Measurements from ENCODE around the gene SCN1A. TPM values are rescaled to one million over a fixed set of nuclear protein-coding genes. Genes with fewer than 3 reads are reported as not detected.

Gene SCN1A
- total and polyA plus RNA-seq, 2 donors (not counting 3 experiments of a cell fraction or from before 2014, with no cell fraction given), result not detected

- Histone ChIP-seq H3K9ac (replicated peaks; ENCODE audit: extremely low read depth, insufficient read depth, low read length) (no peak overlapping the region), H3K36me3 (ENCODE audit: control insufficient read depth in 2 of 2, extremely low read depth in 1 of 2, insufficient read depth in 2 of 2, low read length in 2 of 2) (no peaks in the 10 kb centered on the region), H4K20me1 (replicated peaks; ENCODE audit: control insufficient read depth, extremely low read depth, insufficient read depth, low read length) (no peaks in the 10 kb centered on the region), H3K4me2 (ENCODE audit: insufficient read depth, low read length) (no peak overlapping the region), H3K27me3 (ENCODE audit: control insufficient read depth in 2 of 2, insufficient read depth in 2 of 2, low read length in 2 of 2) (no peaks in the 10 kb centered on the region), H3K9me3 (replicated peaks; ENCODE audit: control insufficient read depth, insufficient read depth, low read length) (no peaks in the 10 kb centered on the region), H3K9me1 (replicated peaks; ENCODE audit: control insufficient read depth, extremely low read depth, insufficient read depth, low read length) (no peaks in the 10 kb centered on the region), H3K79me2 (ENCODE audit: control insufficient read depth, insufficient read depth, low read length) (no peaks in the 10 kb centered on the region), H3K4me1 (ENCODE audit: control insufficient read depth, extremely low read depth, insufficient read depth, low read length) (no peaks in the 10 kb centered on the region), H3K27ac (ENCODE audit: insufficient read depth, low read depth, low read length) (no peak overlapping the region), H2AFZ (ENCODE audit: low read depth, low read length) (no peak overlapping the region), H3K4me3 (replicated peaks in 1 of 3; ENCODE audit: insufficient read depth in 1 of 3, low read depth in 1 of 3, low read length in 3 of 3) (no peak overlapping the region)
- CTCF ChIA-PET, result interaction anchor here (1.2 to 1.4 kb wide), 2 partner anchors 10 to 79 kb away, joined by 3 read pairs; partner anchors contain the start of gene TTC21B
- intact Hi-C loops (cut with micrococcal nuclease) (no loop called here), dilution Hi-C loops (cut with MboI; ENCODE audit: extremely low pct_ligation_motif_present, low sequenced_read_pairs) (no loop called here)
- no TSS peak for BruUV-seq (replicated peaks)
- POLR2A ChIA-PET, result no interaction called here
- DNase-seq (ENCODE audit: low read depth, low spot score), result no peak
- no peak for FAIRE-seq
- TF ChIP-seq MYC (IDR thresholded peaks at IDR 0.05; ENCODE audit: low read depth, low read length) (no peak), FOS (IDR thresholded peaks at IDR 0.05; ENCODE audit: borderline replicate concordance, insufficient read depth, low read length) (no peak), MAX (IDR thresholded peaks at IDR 0.05; ENCODE audit: insufficient read depth, insufficient read length) (no peak), CTCF (IDR thresholded peaks at IDR 0.05; ENCODE audit: extremely low read depth in 1 of 2, insufficient read depth in 1 of 2, low read depth in 1 of 2, low read length in 2 of 2) (no peak), JUN (IDR thresholded peaks at IDR 0.05; ENCODE audit: borderline replicate concordance, insufficient read depth, insufficient read length, low read depth) (no peak), POLR2AphosphoS5 (IDR thresholded peaks at IDR 0.05; ENCODE audit: insufficient read depth, low read depth, low read length) (no peak), EZH2 (IDR thresholded peaks at IDR 0.05; ENCODE audit: borderline replicate concordance, low read depth, low read length, severe bottlenecking) (no peak), GATA2 (IDR thresholded peaks at IDR 0.05; ENCODE audit: insufficient read depth, insufficient read length, low read depth, low read length) (no peak), POLR2A (IDR thresholded peaks at IDR 0.05; ENCODE audit: low read depth, low read length) (no peak)
These were observed 95.5 kb downstream of the SCN1A start for GRCh38 chr2:166032361-166032760.

Data from endothelial cell of umbilical vein (primary cell).